T-helper 2 cell treated with Interferon-gamma antibody and Interleukin-4, amounts not matched to agents 5 μg/mL and 100 μg/mL, for 36 hours (primary cell): ENCODE data around the gene AKIRIN2.
"Not testable (repeated sequence)": the region's sequence is repeated elsewhere in the genome, so short reads cannot be mapped to it uniquely, and the experiment has no call there.

Experiments
- DNase-seq: peaks from one replicate; pipeline ENCODE4 v3.0.0; 2021; ENCODE audit warnings: low spot score
- H3K27ac Mint-ChIP-seq: one replicate; pipeline ENCODE4 v1.8.0; 2021; ENCODE audit warnings: mild to moderate bottlenecking, mixed read lengths
- H3K27me3 Mint-ChIP-seq: one replicate; pipeline ENCODE4 v1.8.0; 2021; ENCODE audit warnings: low read depth, mixed read lengths
- H3K36me3 Mint-ChIP-seq: one replicate; pipeline ENCODE4 v1.8.0; 2021; ENCODE audit warnings: low read depth, mixed read lengths
- H3K4me1 Mint-ChIP-seq: one replicate; pipeline ENCODE4 v1.8.0; 2021; ENCODE audit warnings: low read depth, mixed read lengths
- H3K4me3 Mint-ChIP-seq: one replicate; pipeline ENCODE4 v1.8.0; 2022; ENCODE audit warnings: mild to moderate bottlenecking, moderate library complexity, mixed read lengths
- H3K9me3 Mint-ChIP-seq: one replicate; pipeline ENCODE4 v1.8.0; 2021; ENCODE audit warnings: mixed read lengths

The AKIRIN2 gene

DNA sequence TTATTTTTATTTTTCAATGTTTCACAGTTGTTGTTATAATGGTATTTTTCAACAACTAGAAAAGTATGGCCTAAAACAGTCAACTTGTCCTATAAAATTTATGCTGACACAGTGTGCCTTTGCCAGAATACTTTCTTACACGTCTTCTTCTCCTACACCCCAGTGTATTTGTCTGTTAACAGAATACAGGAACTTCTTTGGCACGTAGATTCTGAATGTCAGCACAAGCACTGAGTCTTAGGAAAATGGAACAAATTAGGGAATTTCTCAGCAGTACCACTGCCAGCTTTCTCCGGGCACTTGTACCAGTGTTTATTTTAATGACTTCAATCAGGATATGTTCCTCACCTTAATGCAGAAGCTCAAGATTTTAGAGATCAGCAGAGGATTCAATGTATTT is 26.7 kb upstream of the AKIRIN2 start:
- H3K36me3 Mint-ChIP-seq = peaks cover 2% of the 10 kb centered on the region
- no peaks in the 10 kb centered on the region for H3K9me3 Mint-ChIP-seq
- no peak overlapping the region for H3K4me3 Mint-ChIP-seq
- no peak for DNase-seq
- peaks cover 26% of the 10 kb centered on the region for H3K4me1 Mint-ChIP-seq
- H3K27me3 Mint-ChIP-seq = peaks cover 22% of the 10 kb centered on the region
- no peak overlapping the region for H3K27ac Mint-ChIP-seq

- H3K27me3 Mint-ChIP-seq = peaks cover 15% of the 10 kb centered on the region
- DNase-seq = peak; percentile 18
- H3K4me1 Mint-ChIP-seq = peaks cover 23% of the 10 kb centered on the region
- no peaks in the 10 kb centered on the region for H3K9me3 Mint-ChIP-seq
- peak overlapping the region; percentile 19 for H3K4me3 Mint-ChIP-seq
- H3K27ac Mint-ChIP-seq = peak overlapping the region; percentile 47
- H3K36me3 Mint-ChIP-seq = no peaks in the 10 kb centered on the region
These were observed 23.2 kb upstream of the AKIRIN2 start for GRCh38 chr6:87724983-87725811.

GRCh38 chr6:87723170-87724078 is 21.4 kb upstream of the AKIRIN2 start:
- Mint-ChIP-seq H3K4me1 (peaks cover 22% of the 10 kb centered on the region), H3K9me3 (no peaks in the 10 kb centered on the region), H3K36me3 (no peaks in the 10 kb centered on the region), H3K27ac (no peak overlapping the region), H3K4me3 (no peak overlapping the region), H3K27me3 (no peaks in the 10 kb centered on the region)
- DNase-seq = peak; percentile 19

DNA sequence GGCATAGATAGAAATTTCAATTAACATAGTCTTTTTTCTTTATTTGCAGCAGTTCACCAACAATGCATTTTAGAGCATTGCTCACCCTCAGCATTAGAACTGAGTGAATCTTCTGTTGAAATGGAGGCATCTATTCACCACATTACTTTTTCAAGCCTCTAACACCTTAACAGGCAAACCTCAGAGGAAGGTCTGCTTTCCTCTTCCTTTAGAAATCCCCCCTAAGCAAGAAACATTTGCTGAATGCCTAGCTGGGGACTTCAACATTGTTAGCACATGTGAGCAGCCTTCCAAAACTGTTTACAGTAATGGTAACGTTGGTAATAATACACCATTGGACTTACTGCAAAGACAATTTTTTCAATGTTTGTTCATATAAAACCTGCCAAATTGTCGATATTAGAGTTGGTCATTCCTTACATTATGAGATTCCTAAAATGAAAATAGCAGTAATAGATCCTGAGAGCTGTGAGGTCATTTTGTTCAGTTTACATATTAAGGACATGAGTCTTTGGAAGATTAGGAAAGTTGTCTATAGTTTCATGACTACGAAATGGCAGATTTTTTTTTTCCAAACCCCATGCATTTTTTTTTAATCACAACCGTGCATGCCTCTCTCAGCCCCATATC is 20.6 kb upstream of the AKIRIN2 start:
- Mint-ChIP-seq H3K4me3 (no peak overlapping the region), H3K36me3 (no peaks in the 10 kb centered on the region), H3K4me1 (peaks cover 22% of the 10 kb centered on the region), H3K27me3 (no peaks in the 10 kb centered on the region), H3K27ac (no peak overlapping the region), H3K9me3 (no peaks in the 10 kb centered on the region)
- DNase-seq = no peak

GRCh38 chr6:87721311-87721710 is 19.3 kb upstream of the AKIRIN2 start:
- Mint-ChIP-seq H3K4me1 (peaks cover 22% of the 10 kb centered on the region), H3K27me3 (no peaks in the 10 kb centered on the region), H3K27ac (no peak overlapping the region), H3K4me3 (no peak overlapping the region), H3K9me3 (no peaks in the 10 kb centered on the region), H3K36me3 (no peaks in the 10 kb centered on the region)
- DNase-seq = no peak

DNA sequence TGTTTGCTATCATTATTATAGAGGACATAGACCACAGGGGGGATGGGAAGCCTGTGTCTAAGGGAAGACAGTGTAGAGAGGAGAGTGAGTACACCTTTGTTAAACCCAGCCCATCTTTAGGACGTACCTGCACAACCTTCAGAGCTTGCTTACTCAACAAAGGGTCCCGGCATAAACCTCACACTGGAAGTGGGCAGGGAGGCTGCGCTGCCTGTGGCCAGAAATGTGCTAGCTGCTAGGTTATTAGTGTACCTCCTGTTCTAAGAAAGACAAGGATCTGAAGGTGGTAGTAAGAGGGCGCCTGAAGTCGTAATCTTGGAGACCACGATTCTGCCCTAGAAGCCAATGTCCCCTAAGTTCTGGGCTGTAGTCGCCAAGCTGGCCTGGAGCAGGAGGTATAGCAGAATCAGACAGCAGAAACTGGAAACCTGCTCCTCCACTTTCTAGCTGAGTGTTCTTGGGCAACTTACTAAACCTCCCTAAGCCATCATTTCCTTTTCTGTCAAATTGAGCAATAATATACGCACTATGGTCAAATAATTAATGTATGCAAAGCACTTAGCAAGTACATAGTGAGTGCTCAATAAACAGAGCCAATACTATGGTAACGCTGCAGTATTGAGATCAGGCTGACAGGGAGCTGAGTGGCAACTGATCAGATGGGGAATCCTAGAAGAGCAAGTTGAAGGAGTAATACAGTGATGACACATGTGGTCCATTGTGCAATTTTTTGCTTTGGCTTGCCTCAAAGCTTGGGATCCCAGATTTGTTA is 16.8 kb upstream of the AKIRIN2 start:
- Mint-ChIP-seq H3K27me3 (no peaks in the 10 kb centered on the region), H3K4me3 (no peak overlapping the region), H3K36me3 (no peaks in the 10 kb centered on the region), H3K9me3 (no peaks in the 10 kb centered on the region), H3K27ac (no peak overlapping the region), H3K4me1 (peaks cover 20% of the 10 kb centered on the region)
- no peak for DNase-seq

- no peaks in the 10 kb centered on the region for H3K27me3 Mint-ChIP-seq
- DNase-seq = no peak
These were observed 15.0 kb upstream of the AKIRIN2 start for GRCh38 chr6:87716928-87717614.

GRCh38 chr6:87714093-87714842 is 12.2 kb upstream of the AKIRIN2 start:
- H3K4me1 Mint-ChIP-seq = peaks cover 16% of the 10 kb centered on the region
- no peaks in the 10 kb centered on the region for H3K36me3 Mint-ChIP-seq
- H3K27me3 Mint-ChIP-seq = no peaks in the 10 kb centered on the region
- no peaks in the 10 kb centered on the region for H3K9me3 Mint-ChIP-seq
- H3K4me3 Mint-ChIP-seq = no peak overlapping the region
- no peak overlapping the region for H3K27ac Mint-ChIP-seq
- no peak for DNase-seq

More at GRCh38 chr6:87716928-87717614, 15.0 kb upstream of the AKIRIN2 start:
- Mint-ChIP-seq H3K36me3 (no peaks in the 10 kb centered on the region), H3K4me3 (no peak overlapping the region), H3K27ac (no peak overlapping the region), H3K4me1 (peaks cover 11% of the 10 kb centered on the region), H3K9me3 (no peaks in the 10 kb centered on the region)

DNA sequence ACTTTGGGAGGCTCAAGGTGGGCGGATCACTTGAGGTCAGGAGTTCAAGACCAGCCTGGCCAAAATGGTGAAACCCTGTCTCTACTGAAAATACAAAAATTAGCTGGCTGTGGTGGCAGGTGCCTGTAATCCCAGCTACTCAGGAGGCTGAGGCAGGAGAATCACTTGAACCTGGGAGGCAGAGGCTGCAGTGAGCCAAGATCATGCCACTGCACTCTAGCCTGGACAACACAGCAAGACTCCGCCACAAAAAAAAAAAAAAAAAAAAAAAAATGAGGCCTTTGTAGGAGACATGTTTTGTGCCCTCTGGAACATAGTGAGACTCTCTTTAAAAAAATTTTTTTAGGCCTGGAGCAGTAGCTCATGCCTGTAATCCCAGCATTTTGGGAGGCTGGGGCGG is 10.7 kb upstream of the AKIRIN2 start:
- H3K4me3 Mint-ChIP-seq, H3K9me3 Mint-ChIP-seq, H3K27me3 Mint-ChIP-seq, DNase-seq, H3K36me3 Mint-ChIP-seq, H3K27ac Mint-ChIP-seq: not testable (repeated sequence)
- peaks cover 14% of the 10 kb centered on the region for H3K4me1 Mint-ChIP-seq

GRCh38 chr6:87710090-87710489 is 8.1 kb upstream of the AKIRIN2 start:
- Mint-ChIP-seq H3K9me3 (peaks cover 4% of the 10 kb centered on the region), H3K27ac (no peak overlapping the region), H3K27me3 (no peaks in the 10 kb centered on the region), H3K4me1 (peaks cover 19% of the 10 kb centered on the region), H3K36me3 (peaks cover 2% of the 10 kb centered on the region), H3K4me3 (no peak overlapping the region)
- no peak for DNase-seq

DNA sequence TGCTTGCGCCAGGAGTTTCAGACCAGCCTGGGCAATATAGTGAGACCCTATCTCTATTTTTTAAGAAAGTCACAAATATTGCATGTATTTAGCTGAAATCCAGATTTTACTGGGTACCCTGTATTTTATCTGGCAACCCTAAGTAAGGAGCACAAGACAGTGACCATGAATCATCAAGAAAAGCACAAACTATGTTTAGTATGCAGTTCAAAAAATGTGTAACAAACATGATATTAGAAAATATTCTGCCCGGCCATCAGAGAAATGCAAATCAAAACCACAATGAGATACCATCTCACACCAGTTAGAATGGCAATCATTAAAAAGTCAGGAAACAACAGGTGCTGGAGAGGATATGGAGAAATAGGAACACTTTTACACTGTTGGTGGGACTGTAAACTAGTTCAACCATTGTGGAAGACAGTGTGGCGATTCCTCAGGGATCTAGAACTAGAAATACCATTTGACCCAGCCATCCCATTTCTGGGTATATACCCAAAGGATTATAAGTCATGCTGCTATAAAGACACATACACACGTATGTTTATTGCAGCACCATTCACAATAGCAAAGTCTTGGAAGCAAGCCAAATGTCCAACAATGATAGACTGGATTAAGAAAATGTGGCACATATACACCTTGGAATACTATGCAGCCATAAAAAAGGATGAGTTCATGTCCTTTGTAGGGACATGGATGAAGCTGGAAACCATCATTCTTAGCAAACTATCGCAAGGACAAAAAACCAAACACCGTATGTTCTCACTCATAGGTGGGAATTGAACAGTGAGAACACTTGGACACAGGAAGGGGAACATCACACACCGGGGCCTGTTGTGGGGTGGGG is 6.8 kb upstream of the AKIRIN2 start:
- not testable (repeated sequence) for DNase-seq, H3K27ac Mint-ChIP-seq, H3K9me3 Mint-ChIP-seq, H3K36me3 Mint-ChIP-seq, H3K27me3 Mint-ChIP-seq, H3K4me3 Mint-ChIP-seq
- peaks cover 16% of the 10 kb centered on the region for H3K4me1 Mint-ChIP-seq
